ENCODE measurements around the gene POU6F1.

The POU6F1 gene

DNA sequence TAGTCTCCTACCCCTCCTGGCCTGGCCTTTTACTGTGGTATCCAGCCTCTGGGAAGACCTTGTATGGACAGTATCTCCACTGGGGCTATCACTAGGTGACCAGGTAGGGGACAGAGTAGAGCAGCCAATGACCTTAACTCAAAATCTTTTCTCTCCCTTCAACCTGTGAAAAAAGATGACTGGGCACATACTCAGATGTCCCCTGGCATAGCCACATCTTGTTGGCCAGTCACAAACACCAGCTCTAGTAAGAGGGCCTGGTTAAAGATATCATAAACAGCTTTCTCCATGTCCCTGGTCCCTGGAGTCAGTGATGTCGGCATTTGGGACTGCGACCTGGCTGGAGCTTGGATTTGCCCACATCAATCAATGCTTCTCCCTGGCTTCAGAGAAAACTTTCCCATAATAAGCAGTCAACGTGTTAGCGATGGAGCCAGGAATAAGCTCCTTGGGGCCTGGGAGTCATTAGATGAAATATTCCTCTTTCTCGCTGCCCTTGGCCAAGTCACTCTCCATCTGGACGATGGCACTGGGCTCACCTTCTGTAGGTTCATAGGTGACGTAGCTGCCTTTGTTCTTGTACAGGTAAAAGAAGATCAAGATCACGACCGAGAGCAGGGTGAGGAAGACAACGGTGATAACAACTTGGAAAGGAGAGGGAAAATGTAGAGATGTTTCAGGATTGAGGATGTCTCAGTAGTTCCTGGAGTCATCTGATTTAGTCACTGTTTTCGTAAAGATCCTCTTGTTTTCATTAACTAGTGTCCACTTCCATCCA lies 27.8 kb upstream of the POU6F1 start:
- no peaks in the 10 kb centered on the region for H3K79me2 ChIP-seq (ENCODE audit: insufficient read depth, low read length)
- H3K9me2 ChIP-seq (ENCODE audit: low read depth, low read length), result no peaks in the 10 kb centered on the region
- peaks cover 8% of the 10 kb centered on the region for H3K4me1 ChIP-seq (ENCODE audit: insufficient read depth, low read length, severe bottlenecking)
- no peak overlapping the region for H3K27ac ChIP-seq (ENCODE audit: low read depth, low read length, poor library complexity, severe bottlenecking)
- no peak overlapping the region for H2AFZ ChIP-seq (ENCODE audit: low read length)
- no peak overlapping the region for H3K4me2 ChIP-seq (ENCODE audit: low read length)
- no peak overlapping the region for H3K9ac ChIP-seq (ENCODE audit: low read length)
- H3K27me3 ChIP-seq (ENCODE audit: insufficient read depth, low read length), result no peaks in the 10 kb centered on the region
- no peaks in the 10 kb centered on the region for H3F3A ChIP-seq (ENCODE audit: insufficient read depth, low read length)
- H4K20me1 ChIP-seq (ENCODE audit: insufficient read depth, low read length), result no peaks in the 10 kb centered on the region
- peaks cover 38% of the 10 kb centered on the region for H3K36me3 ChIP-seq (ENCODE audit: insufficient read depth, low read length)
- H3K9me3 ChIP-seq (ENCODE audit: low read length), result no peaks in the 10 kb centered on the region
- H3K4me3 ChIP-seq (ENCODE audit: low read depth, low read length, poor library complexity, severe bottlenecking), result no peak overlapping the region
- TF ChIP-seq, protein P1, sequence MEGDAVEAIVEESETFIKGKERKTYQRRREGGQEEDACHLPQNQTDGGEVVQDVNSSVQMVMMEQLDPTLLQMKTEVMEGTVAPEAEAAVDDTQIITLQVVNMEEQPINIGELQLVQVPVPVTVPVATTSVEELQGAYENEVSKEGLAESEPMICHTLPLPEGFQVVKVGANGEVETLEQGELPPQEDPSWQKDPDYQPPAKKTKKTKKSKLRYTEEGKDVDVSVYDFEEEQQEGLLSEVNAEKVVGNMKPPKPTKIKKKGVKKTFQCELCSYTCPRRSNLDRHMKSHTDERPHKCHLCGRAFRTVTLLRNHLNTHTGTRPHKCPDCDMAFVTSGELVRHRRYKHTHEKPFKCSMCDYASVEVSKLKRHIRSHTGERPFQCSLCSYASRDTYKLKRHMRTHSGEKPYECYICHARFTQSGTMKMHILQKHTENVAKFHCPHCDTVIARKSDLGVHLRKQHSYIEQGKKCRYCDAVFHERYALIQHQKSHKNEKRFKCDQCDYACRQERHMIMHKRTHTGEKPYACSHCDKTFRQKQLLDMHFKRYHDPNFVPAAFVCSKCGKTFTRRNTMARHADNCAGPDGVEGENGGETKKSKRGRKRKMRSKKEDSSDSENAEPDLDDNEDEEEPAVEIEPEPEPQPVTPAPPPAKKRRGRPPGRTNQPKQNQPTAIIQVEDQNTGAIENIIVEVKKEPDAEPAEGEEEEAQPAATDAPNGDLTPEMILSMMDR (IDR thresholded peaks at IDR 0.05; ENCODE audit: low read length), result no peak
- TF ChIP-seq EZH2 (IDR thresholded peaks at IDR 0.05; ENCODE audit: borderline replicate concordance, low read length), result no peak

DNA sequence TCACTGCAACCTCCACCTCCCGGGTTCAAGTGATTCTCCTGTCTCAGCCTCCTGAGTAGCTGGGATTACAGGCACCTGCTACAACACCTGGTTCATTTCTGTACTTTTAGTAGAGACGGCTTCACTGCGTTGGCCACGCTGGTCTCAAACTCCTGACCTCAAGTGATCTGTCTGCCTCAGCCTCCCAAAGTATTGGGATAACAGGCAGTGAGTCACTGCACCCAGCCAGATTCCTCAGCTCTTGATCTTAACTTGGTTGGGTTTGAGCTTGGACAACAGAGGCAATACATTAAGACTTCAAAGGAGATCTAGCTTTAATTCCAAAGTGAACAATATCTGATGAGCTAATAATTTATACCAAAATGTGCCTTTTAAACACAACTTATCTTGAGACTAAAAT lies 26.4 kb upstream of the POU6F1 start:
- no peaks in the 10 kb centered on the region for H3K27me3 ChIP-seq (ENCODE audit: insufficient read depth, low read length)
- H3K9me2 ChIP-seq (ENCODE audit: low read depth, low read length), result no peaks in the 10 kb centered on the region
- H3K9ac ChIP-seq (ENCODE audit: low read length), result no peak overlapping the region
- no peak overlapping the region for H3K27ac ChIP-seq (ENCODE audit: low read depth, low read length, poor library complexity, severe bottlenecking)
- no peaks in the 10 kb centered on the region for H4K20me1 ChIP-seq (ENCODE audit: insufficient read depth, low read length)
- no peaks in the 10 kb centered on the region for H3K79me2 ChIP-seq (ENCODE audit: insufficient read depth, low read length)
- no peak overlapping the region for H2AFZ ChIP-seq (ENCODE audit: low read length)
- TF ChIP-seq EZH2 (IDR thresholded peaks at IDR 0.05; ENCODE audit: borderline replicate concordance, low read length), result no peak
- TF ChIP-seq, protein P1 (IDR thresholded peaks at IDR 0.05; ENCODE audit: low read length), result no peak
- peaks cover 14% of the 10 kb centered on the region for H3K4me1 ChIP-seq (ENCODE audit: insufficient read depth, low read length, severe bottlenecking)
- peaks cover 44% of the 10 kb centered on the region for H3K36me3 ChIP-seq (ENCODE audit: insufficient read depth, low read length)
- no peaks in the 10 kb centered on the region for H3K9me3 ChIP-seq (ENCODE audit: low read length)
- no peak overlapping the region for H3K4me3 ChIP-seq (ENCODE audit: low read depth, low read length, poor library complexity, severe bottlenecking)
- H3F3A ChIP-seq (ENCODE audit: insufficient read depth, low read length), result no peaks in the 10 kb centered on the region
- no peak overlapping the region for H3K4me2 ChIP-seq (ENCODE audit: low read length)

DNA sequence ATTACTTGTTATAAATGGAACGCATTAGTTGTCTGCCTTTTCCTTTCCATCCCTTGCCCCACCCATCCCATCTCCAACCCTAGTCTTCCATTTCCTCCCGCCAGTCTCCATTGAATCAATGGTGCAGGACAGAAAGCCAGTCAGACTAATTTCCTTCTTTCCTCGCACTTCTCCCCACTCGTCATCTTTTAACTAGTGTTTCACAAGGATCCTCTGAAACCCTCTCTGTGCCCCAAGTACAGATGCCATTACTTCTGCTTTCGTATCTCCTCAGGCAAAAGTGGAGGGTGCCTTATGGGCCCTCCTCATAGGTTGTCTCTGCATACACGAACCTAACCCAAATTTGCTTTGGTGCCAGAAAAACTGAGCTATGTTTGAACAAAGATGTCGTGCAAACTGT lies 25.0 kb upstream of the POU6F1 start:
- peaks cover 19% of the 10 kb centered on the region for H3K4me1 ChIP-seq (ENCODE audit: insufficient read depth, low read length, severe bottlenecking)
- no peaks in the 10 kb centered on the region for H3K9me3 ChIP-seq (ENCODE audit: low read length)
- no peak overlapping the region for H3K9ac ChIP-seq (ENCODE audit: low read length)
- no peak overlapping the region for H3K27ac ChIP-seq (ENCODE audit: low read depth, low read length, poor library complexity, severe bottlenecking)
- peaks cover 44% of the 10 kb centered on the region for H3K36me3 ChIP-seq (ENCODE audit: insufficient read depth, low read length)
- H2AFZ ChIP-seq (ENCODE audit: low read length), result no peak overlapping the region
- TF ChIP-seq, protein P1 (IDR thresholded peaks at IDR 0.05; ENCODE audit: low read length), result no peak
- no peak for TF ChIP-seq EZH2 (IDR thresholded peaks at IDR 0.05; ENCODE audit: borderline replicate concordance, low read length)
- no peaks in the 10 kb centered on the region for H3K27me3 ChIP-seq (ENCODE audit: insufficient read depth, low read length)
- no peaks in the 10 kb centered on the region for H4K20me1 ChIP-seq (ENCODE audit: insufficient read depth, low read length)
- no peaks in the 10 kb centered on the region for H3F3A ChIP-seq (ENCODE audit: insufficient read depth, low read length)
- no peak overlapping the region for H3K4me3 ChIP-seq (ENCODE audit: low read depth, low read length, poor library complexity, severe bottlenecking)
- H3K4me2 ChIP-seq (ENCODE audit: low read length), result no peak overlapping the region
- H3K79me2 ChIP-seq (ENCODE audit: insufficient read depth, low read length), result no peaks in the 10 kb centered on the region
- H3K9me2 ChIP-seq (ENCODE audit: low read depth, low read length), result no peaks in the 10 kb centered on the region
